ENCODE measurements around the gene ROCK2.

The ROCK2 gene

GRCh38 chr2:11152591-11152990 lies 191.8 kb downstream of the ROCK2 start:
- H4K5ac ChIP-seq (ENCODE audit: low read length), result no peak overlapping the region
- H2BK5ac ChIP-seq (ENCODE audit: low read length), result no peak overlapping the region
- no CpG with 5 or more reads among the region's 6 CpGs for WGBS (ENCODE audit: extremely low coverage, insufficient coverage, low lambda C conversion rate)
- no peaks in the 10 kb centered on the region for H3K27me3 ChIP-seq (ENCODE audit: insufficient read depth, low read length, poor library complexity)
- no peak overlapping the region for H3K18ac ChIP-seq (ENCODE audit: low read length)
- no peaks in the 10 kb centered on the region for H3K79me1 ChIP-seq (ENCODE audit: low read length)
- no peak overlapping the region for H3K4me2 ChIP-seq (ENCODE audit: low read length)
- H2BK15ac ChIP-seq (replicated peaks; ENCODE audit: low read depth), result no peak overlapping the region
- H4K8ac ChIP-seq (ENCODE audit: low read depth, low read length), result no peak overlapping the region
- no peak overlapping the region for H3K4ac ChIP-seq (ENCODE audit: low read depth, low read length)
- no peak overlapping the region for H3K23ac ChIP-seq (ENCODE audit: low read length)
- no peaks in the 10 kb centered on the region for H3K79me2 ChIP-seq (ENCODE audit: control insufficient read depth, insufficient read depth, low read length)
- no peak overlapping the region for H3K56ac ChIP-seq (ENCODE audit: low read length)
- H3K36me3 ChIP-seq (ENCODE audit: control insufficient read depth, insufficient read depth, low read length), result no peaks in the 10 kb centered on the region
- H3K4me1 ChIP-seq (ENCODE audit: control insufficient read depth, low read depth, low read length), result no peaks in the 10 kb centered on the region
- no peak overlapping the region for H3K9ac ChIP-seq (ENCODE audit: low read length)
- no peak overlapping the region for H2AK5ac ChIP-seq (ENCODE audit: low read length)
- no peak overlapping the region for H3K27ac ChIP-seq (ENCODE audit: low read depth, low read length)
- no peak for DNase-seq
- H3K4me3 ChIP-seq (ENCODE audit: low read length), result no peak overlapping the region
- H2BK120ac ChIP-seq (ENCODE audit: low read depth, low read length), result no peak overlapping the region

DNA sequence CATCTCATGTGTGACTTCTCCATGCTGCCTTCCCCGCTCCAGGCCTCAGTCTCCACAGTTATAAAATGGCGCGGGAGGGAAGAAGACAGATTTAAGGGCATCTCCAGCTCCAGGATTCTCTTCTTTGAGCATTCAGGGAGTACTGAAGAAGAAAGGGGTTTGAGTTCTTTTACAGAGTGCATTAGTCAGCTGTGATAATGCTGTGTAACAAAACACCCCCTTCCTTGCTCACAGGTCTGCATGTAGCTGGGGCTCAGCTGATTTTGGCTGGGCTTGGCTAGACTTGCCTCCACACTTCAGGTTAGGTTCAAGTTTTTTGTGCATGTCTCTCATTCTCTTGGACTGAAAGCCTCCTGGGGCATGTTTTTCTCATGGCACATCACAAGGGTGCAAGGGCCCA lies 197.2 kb downstream of the ROCK2 start:
- Histone ChIP-seq H3K56ac (ENCODE audit: low read length) (no peak overlapping the region), H3K27ac (ENCODE audit: low read depth, low read length) (no peak overlapping the region), H3K27me3 (ENCODE audit: insufficient read depth, low read length, poor library complexity) (no peaks in the 10 kb centered on the region), H3K9ac (ENCODE audit: low read length) (no peak overlapping the region), H3K4me1 (ENCODE audit: control insufficient read depth, low read depth, low read length) (no peaks in the 10 kb centered on the region), H3K4me3 (ENCODE audit: low read length) (no peak overlapping the region), H2BK5ac (ENCODE audit: low read length) (no peak overlapping the region), H3K4me2 (ENCODE audit: low read length) (no peak overlapping the region), H2BK15ac (replicated peaks; ENCODE audit: low read depth) (no peak overlapping the region), H2BK120ac (ENCODE audit: low read depth, low read length) (no peak overlapping the region), H3K18ac (ENCODE audit: low read length) (no peak overlapping the region), H3K23ac (ENCODE audit: low read length) (no peak overlapping the region), H3K79me2 (ENCODE audit: control insufficient read depth, insufficient read depth, low read length) (no peaks in the 10 kb centered on the region), H3K4ac (ENCODE audit: low read depth, low read length) (no peak overlapping the region), H3K36me3 (ENCODE audit: control insufficient read depth, insufficient read depth, low read length) (no peaks in the 10 kb centered on the region), H4K8ac (ENCODE audit: low read depth, low read length) (no peak overlapping the region), H3K79me1 (ENCODE audit: low read length) (no peaks in the 10 kb centered on the region), H2AK5ac (ENCODE audit: low read length) (no peak overlapping the region), H4K5ac (ENCODE audit: low read length) (no peak overlapping the region)
- WGBS (ENCODE audit: extremely low coverage, insufficient coverage, low lambda C conversion rate), result no CpG with 5 or more reads among the region's 3 CpGs
- DNase-seq, result no peak

DNA sequence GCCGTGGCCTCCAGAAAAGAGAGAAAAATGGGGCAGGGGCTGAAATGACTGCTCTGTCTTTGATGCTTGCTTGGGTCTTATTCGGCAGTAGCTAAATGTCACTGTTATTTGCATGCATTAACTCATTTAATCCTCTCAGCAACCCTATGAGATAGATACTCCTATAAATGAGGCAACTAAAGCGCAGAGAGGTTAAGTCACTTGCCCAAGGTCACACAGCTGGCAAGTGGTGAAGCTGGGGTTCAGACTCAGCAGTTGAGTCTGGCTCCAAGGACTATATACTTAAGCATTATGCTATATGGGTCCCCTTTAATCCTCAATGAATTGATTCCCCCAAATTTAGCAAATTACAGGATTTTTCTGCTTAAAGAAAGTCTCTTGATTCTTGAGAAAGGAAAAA lies 198.4 kb downstream of the ROCK2 start:
- Histone ChIP-seq H3K27me3 (ENCODE audit: insufficient read depth, low read length, poor library complexity) (no peaks in the 10 kb centered on the region), H3K4me2 (ENCODE audit: low read length) (no peak overlapping the region), H2BK15ac (replicated peaks; ENCODE audit: low read depth) (no peak overlapping the region), H3K79me1 (ENCODE audit: low read length) (no peaks in the 10 kb centered on the region), H2BK5ac (ENCODE audit: low read length) (no peak overlapping the region), H3K4ac (ENCODE audit: low read depth, low read length) (no peak overlapping the region), H3K9ac (ENCODE audit: low read length) (no peak overlapping the region), H4K8ac (ENCODE audit: low read depth, low read length) (no peak overlapping the region), H3K18ac (ENCODE audit: low read length) (no peak overlapping the region), H4K5ac (ENCODE audit: low read length) (no peak overlapping the region), H3K27ac (ENCODE audit: low read depth, low read length) (no peak overlapping the region), H3K36me3 (ENCODE audit: control insufficient read depth, insufficient read depth, low read length) (no peaks in the 10 kb centered on the region), H3K4me1 (ENCODE audit: control insufficient read depth, low read depth, low read length) (no peaks in the 10 kb centered on the region), H2AK5ac (ENCODE audit: low read length) (no peak overlapping the region), H3K4me3 (ENCODE audit: low read length) (no peak overlapping the region), H3K23ac (ENCODE audit: low read length) (no peak overlapping the region), H3K79me2 (ENCODE audit: control insufficient read depth, insufficient read depth, low read length) (no peaks in the 10 kb centered on the region), H3K56ac (ENCODE audit: low read length) (no peak overlapping the region), H2BK120ac (ENCODE audit: low read depth, low read length) (no peak overlapping the region)
- no CpG with 5 or more reads among the region's 3 CpGs for WGBS (ENCODE audit: extremely low coverage, insufficient coverage, low lambda C conversion rate)
- DNase-seq, result no peak

DNA sequence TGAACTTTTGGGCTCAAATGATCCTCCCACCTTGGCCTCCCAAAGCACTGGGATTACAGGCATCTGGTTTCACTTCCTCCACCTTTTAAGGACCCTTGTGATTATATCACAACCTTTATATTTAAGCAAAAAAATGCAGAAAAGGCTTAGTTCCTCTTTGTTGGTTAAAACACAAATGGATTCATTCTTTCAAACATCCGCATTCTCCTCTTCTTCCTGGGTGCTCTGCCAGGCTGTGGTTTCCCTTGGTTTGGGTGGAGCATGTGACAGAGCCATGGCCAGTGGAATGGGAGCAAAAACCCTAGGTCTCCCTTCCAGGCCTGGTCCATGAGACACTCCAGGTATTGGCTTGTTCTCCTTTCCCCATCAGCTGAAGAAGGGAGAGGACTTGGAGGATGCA lies 199.1 kb downstream of the ROCK2 start:
- Histone ChIP-seq H3K23ac (ENCODE audit: low read length) (no peak overlapping the region), H4K5ac (ENCODE audit: low read length) (no peak overlapping the region), H3K18ac (ENCODE audit: low read length) (no peak overlapping the region), H2BK120ac (ENCODE audit: low read depth, low read length) (no peak overlapping the region), H3K36me3 (ENCODE audit: control insufficient read depth, insufficient read depth, low read length) (no peaks in the 10 kb centered on the region), H2AK5ac (ENCODE audit: low read length) (no peak overlapping the region), H3K4me2 (ENCODE audit: low read length) (no peak overlapping the region), H3K9ac (ENCODE audit: low read length) (no peak overlapping the region), H2BK5ac (ENCODE audit: low read length) (no peak overlapping the region), H3K4ac (ENCODE audit: low read depth, low read length) (no peak overlapping the region), H2BK15ac (replicated peaks; ENCODE audit: low read depth) (no peak overlapping the region), H4K8ac (ENCODE audit: low read depth, low read length) (no peak overlapping the region), H3K4me3 (ENCODE audit: low read length) (no peak overlapping the region), H3K79me2 (ENCODE audit: control insufficient read depth, insufficient read depth, low read length) (no peaks in the 10 kb centered on the region), H3K27ac (ENCODE audit: low read depth, low read length) (no peak overlapping the region), H3K79me1 (ENCODE audit: low read length) (no peaks in the 10 kb centered on the region), H3K27me3 (ENCODE audit: insufficient read depth, low read length, poor library complexity) (no peaks in the 10 kb centered on the region), H3K4me1 (ENCODE audit: control insufficient read depth, low read depth, low read length) (no peaks in the 10 kb centered on the region), H3K56ac (ENCODE audit: low read length) (no peak overlapping the region)
- no CpG with 5 or more reads among the region's 1 CpG for WGBS (ENCODE audit: extremely low coverage, insufficient coverage, low lambda C conversion rate)
- no peak for DNase-seq

DNA sequence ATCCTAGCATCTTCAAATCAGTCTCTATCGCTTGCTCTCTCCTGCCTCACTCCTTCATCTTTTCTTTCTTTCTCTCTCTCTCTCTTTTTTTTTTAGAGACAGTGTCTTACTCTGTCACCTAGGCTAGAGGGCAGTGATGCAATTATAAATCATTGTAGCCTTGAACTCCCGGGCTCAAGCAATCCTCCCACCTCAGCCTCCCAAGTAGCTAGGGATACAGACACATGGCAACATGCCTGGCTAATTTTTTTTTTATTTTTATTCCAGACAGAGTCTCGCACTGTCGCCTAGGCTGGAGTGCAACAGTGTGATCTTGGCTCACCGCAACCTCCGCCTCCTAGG lies 199.7 kb downstream of the ROCK2 start:
- no peak for DNase-seq
- Histone ChIP-seq H3K4me1 (ENCODE audit: control insufficient read depth, low read depth, low read length) (no peaks in the 10 kb centered on the region), H3K18ac (ENCODE audit: low read length) (no peak overlapping the region), H3K79me2 (ENCODE audit: control insufficient read depth, insufficient read depth, low read length) (no peaks in the 10 kb centered on the region), H2BK120ac (ENCODE audit: low read depth, low read length) (no peak overlapping the region), H3K79me1 (ENCODE audit: low read length) (no peaks in the 10 kb centered on the region), H3K23ac (ENCODE audit: low read length) (no peak overlapping the region), H3K4me2 (ENCODE audit: low read length) (no peak overlapping the region), H3K56ac (ENCODE audit: low read length) (no peak overlapping the region), H3K4me3 (ENCODE audit: low read length) (no peak overlapping the region), H3K27ac (ENCODE audit: low read depth, low read length) (no peak overlapping the region), H3K9ac (ENCODE audit: low read length) (no peak overlapping the region), H2BK15ac (replicated peaks; ENCODE audit: low read depth) (no peak overlapping the region), H2BK5ac (ENCODE audit: low read length) (no peak overlapping the region), H4K5ac (ENCODE audit: low read length) (no peak overlapping the region), H4K8ac (ENCODE audit: low read depth, low read length) (no peak overlapping the region), H2AK5ac (ENCODE audit: low read length) (no peak overlapping the region), H3K27me3 (ENCODE audit: insufficient read depth, low read length, poor library complexity) (no peaks in the 10 kb centered on the region), H3K36me3 (ENCODE audit: control insufficient read depth, insufficient read depth, low read length) (no peaks in the 10 kb centered on the region), H3K4ac (ENCODE audit: low read depth, low read length) (no peak overlapping the region)
- WGBS (ENCODE audit: extremely low coverage, insufficient coverage, low lambda C conversion rate), result no CpG with 5 or more reads among the region's 6 CpGs

DNA sequence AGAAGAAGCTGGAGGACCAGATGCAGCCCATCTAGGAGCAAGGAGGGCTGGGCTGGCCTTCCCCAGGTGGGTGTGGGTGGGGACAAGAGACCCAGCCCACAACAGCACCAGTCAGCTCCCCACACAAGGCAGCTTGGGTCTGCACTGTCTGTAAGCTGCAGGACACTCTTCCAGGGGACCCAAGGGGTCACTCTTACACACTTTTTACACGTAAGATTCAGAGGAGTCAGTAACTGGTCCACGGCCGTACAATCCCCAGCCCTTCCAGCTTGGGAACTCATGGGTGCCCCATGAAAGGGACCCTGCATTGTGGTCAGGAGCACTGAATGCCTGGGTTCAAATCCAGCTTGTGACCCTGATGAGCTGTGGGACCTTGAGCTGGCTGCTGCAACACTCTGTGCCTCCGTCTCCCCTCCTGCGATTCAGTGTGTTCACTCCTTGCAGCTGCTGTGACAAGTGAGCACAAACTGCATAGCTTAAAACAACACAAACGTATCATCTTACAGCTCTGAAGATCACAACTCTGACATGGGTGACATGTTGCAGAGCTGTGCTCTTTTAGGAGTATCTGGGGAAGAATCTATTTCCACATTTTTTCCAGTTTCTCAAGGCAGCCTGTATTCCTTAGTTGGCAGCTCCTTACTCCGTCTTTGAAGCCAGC lies 200.2 kb downstream of the ROCK2 start:
- no CpG with 5 or more reads among the region's 7 CpGs for WGBS (ENCODE audit: extremely low coverage, insufficient coverage, low lambda C conversion rate)
- Histone ChIP-seq H3K23ac (ENCODE audit: low read length) (no peak overlapping the region), H3K36me3 (ENCODE audit: control insufficient read depth, insufficient read depth, low read length) (no peaks in the 10 kb centered on the region), H3K4ac (ENCODE audit: low read depth, low read length) (no peak overlapping the region), H3K4me1 (ENCODE audit: control insufficient read depth, low read depth, low read length) (no peaks in the 10 kb centered on the region), H4K5ac (ENCODE audit: low read length) (no peak overlapping the region), H2AK5ac (ENCODE audit: low read length) (no peak overlapping the region), H3K27me3 (ENCODE audit: insufficient read depth, low read length, poor library complexity) (no peaks in the 10 kb centered on the region), H3K18ac (ENCODE audit: low read length) (no peak overlapping the region), H2BK5ac (ENCODE audit: low read length) (no peak overlapping the region), H3K27ac (ENCODE audit: low read depth, low read length) (no peak overlapping the region), H3K9ac (ENCODE audit: low read length) (no peak overlapping the region), H3K79me1 (ENCODE audit: low read length) (no peaks in the 10 kb centered on the region), H3K56ac (ENCODE audit: low read length) (no peak overlapping the region), H3K4me2 (ENCODE audit: low read length) (no peak overlapping the region), H3K79me2 (ENCODE audit: control insufficient read depth, insufficient read depth, low read length) (no peaks in the 10 kb centered on the region), H4K8ac (ENCODE audit: low read depth, low read length) (no peak overlapping the region), H3K4me3 (ENCODE audit: low read length) (no peak overlapping the region), H2BK120ac (ENCODE audit: low read depth, low read length) (no peak overlapping the region), H2BK15ac (replicated peaks; ENCODE audit: low read depth) (no peak overlapping the region)
- no peak for DNase-seq

Data from mesendoderm (in vitro differentiated cells).